GM21528 (cell line): Measurements from ENCODE around the gene HNRNPDL.
A peak's percentile ranks its signal among the peaks of the same experiment; 100 is the strongest.
"Not testable (repeated sequence)": the region's sequence is repeated elsewhere in the genome, so short reads cannot be mapped to it uniquely, and the experiment has no call there.

Experiments
- ATAC-seq: cut with Tn5 transposase; IDR thresholded peaks from one replicate; pipeline ENCODE4 v1.9.1; 2021; ENCODE audit warnings: mild to moderate bottlenecking, moderate library complexity; ENCODE audit not compliant: unreplicated experiment, low FRiP score

HNRNPDL gene

GRCh38 chr4:82430193-82430963, at the start of gene HNRNPDL, which contains the start of gene ENOPH1:
HNRNPDL (minus strand) TSS chr4:82430462; CDS start chr4:82429690, 772 bp downstream.
ENOPH1 (plus strand) TSS chr4:82430590; CDS start chr4:82430830, 240 bp downstream.
- peak; percentile 78 for ATAC-seq

DNA sequence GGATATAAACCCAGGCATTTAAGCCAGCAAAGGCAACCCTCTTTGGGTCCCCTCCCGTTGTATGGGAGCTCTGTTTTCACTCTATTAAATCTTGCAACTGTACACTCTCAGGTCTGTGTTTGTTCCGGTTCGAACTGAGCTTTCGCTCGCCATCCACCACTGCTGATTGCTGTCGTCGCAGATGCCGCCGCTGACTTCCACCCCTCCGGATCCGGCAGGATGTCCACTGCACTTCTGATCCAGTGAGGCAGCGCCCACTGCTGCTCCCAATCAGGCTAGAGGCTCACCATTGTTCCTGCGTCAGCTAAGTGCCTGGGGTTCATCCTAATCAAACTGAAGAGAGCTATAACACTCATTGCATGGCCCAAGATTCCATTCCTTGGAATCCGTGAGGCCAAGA, 49.3 kb upstream of the HNRNPDL start:
- ATAC-seq: no peak

GRCh38 chr4:82477469-82477868, 47.2 kb upstream of the HNRNPDL start:
- not testable (repeated sequence) for ATAC-seq

GRCh38 chr4:82475931-82476330, 45.7 kb upstream of the HNRNPDL start:
- not testable (repeated sequence) for ATAC-seq

DNA sequence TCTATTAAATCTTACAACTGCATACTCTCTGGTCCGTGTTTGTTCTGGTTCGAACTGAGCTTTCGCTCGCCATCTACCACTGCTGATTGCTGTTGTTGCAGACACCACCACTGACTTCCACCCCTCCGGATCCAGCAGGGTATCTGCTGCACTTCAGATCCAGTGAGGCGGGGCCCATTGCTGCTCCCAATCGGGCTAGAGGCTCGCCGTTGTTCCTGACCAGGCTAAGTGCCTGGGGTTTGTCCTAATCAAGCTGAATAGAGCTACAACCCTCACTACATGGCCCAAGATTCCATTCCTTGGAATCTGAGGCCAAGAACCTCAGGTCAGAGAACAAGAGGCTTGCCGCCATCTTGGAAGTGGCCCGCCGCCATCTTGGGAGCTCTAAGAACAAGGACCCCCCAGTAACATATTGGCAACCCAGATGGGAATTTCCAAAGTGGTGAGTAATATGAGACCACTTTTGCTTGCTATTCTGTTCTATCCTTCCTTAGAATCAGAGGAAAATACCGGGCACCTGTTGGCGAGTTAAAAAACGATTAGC, 43.4 kb upstream of the HNRNPDL start:
- no peak for ATAC-seq

DNA sequence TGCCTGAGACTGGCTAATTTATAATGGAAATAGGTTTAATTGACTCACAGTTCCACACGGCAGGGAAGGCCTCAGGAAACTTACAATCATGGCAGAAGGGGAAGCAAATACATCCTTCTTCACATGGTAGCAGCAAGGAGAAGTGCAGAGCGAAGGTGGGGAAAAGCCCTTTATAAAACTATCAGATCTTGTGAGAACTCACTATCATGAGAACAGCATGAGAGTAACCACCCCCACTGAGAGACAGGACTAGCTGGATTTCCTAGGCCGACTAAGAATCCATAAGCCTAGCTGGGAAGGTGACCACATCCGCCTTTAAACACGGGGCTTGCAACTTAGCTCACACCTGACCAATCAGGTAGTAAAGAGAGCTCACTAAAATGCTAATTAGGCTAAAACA, 42.8 kb upstream of the HNRNPDL start:
- ATAC-seq: not testable (repeated sequence)

DNA sequence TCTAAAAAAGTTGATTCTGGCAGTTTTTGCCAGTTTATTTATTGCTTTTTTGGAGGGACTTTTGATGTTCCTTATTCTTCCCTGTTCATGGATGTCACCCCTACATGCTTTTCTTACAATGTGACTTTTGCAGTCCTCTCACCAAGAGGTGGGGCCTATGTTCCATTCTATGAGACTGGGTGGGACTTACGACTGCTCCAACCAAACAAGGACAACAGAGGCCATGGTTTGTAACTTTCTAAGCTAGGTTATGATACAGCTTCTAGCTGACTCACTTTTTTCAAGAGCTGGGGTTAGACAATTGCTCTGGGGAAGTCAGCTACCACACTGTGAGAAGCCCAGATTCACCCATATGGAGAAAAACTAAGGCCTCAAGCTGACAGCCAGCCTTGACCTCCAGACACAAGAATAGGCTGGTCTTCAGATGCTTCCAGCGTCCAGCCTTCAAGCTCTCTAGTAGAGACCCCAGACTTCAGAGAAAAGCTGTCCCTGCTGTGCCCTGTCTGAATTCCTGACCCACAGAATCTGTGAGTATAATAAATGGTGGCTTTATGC, 39.6 kb upstream of the HNRNPDL start:
- ATAC-seq: no peak

- ATAC-seq: no peak
Observed at GRCh38 chr4:82467471-82467870, 37.2 kb upstream of the HNRNPDL start.

GRCh38 chr4:82463221-82463620, 33.0 kb upstream of the HNRNPDL start:
- no peak for ATAC-seq

- ATAC-seq: peak; percentile 74
Observed at GRCh38 chr4:82462415-82462831, 32.2 kb upstream of the HNRNPDL start.

DNA sequence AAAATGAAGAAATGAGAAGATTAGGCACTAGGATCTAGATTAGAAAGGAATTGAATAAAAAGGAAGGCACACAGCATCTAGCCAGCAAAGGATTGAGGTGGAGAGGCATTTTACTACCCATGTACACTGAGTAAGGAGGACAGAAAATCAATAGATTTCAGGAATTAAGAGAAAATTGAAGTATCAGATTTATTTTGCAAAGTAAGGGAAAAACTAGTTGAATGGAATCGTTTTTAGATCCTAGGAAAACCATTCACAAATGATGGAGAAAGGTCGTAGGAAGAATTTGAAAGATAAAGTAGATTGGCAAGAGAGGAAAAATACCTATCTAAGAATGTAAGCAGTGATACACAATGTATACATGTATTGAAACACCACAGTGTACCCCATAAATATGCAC, 31.4 kb upstream of the HNRNPDL start:
- no peak for ATAC-seq

GRCh38 chr4:82458729-82459128, 28.5 kb upstream of the HNRNPDL start:
- ATAC-seq: no peak

DNA sequence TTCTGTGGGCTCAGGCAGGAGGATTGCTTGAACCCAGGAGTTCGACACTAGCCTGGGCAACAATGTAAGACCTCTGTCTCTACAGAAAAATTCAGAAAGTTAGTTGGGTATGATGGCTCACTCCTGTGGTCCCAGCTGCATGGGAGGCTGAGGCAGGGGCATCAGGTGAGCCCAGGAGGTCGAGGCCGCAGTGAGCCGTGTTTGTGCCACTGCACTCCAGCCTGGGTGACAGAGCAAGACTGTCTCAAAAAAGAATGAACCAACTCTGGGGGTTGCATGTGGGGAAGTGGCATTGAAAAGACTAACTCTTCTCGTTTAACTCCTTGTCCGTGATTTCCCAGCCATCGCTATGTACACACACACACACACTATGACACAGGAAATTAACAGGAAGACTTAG, 27.0 kb upstream of the HNRNPDL start:
- ATAC-seq: no peak

- ATAC-seq: no peak
Observed at GRCh38 chr4:82452026-82452425, 21.8 kb upstream of the HNRNPDL start.

GRCh38 chr4:82450966-82451755, 20.9 kb upstream of the HNRNPDL start:
- ATAC-seq: no peak

GRCh38 chr4:82447886-82448285, 17.6 kb upstream of the HNRNPDL start:
- ATAC-seq: no peak

GRCh38 chr4:82439088-82439487, 8.8 kb upstream of the HNRNPDL start:
- ATAC-seq: no peak

DNA sequence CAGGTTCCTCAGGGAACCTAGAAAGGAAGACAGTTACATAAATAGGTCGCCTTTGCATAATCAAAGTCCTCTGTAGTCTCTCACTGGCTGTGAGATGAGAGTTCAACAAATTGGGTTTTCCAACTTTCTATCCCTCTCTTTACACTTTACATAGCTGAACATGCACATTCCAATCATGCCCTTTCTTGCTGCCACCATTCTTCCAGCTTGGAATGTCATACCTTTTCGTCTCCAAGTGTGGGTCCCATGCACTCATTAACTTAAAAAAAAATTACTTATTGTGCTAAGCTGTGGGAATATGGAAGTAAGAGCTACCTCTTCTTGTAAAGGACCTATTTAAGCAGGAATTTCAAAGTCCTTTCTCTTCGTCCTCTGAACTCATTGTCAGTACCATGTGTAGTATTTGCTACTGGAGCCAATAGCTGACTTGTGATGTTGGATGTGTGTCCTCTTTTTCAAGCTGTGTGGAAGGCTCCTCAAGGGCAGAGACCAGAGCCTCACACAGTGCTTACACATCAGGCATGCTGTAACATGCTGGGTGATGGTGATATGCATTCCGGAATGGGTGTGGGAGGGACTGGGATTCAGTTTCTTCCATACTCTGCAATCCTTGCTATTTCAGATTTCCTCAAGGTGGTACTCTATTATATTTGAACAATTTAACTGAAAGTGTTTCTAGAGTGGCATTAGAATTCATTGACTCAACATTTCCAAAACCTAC, 7.2 kb upstream of the HNRNPDL start:
- no peak for ATAC-seq

GRCh38 chr4:82436780-82437179, 6.5 kb upstream of the HNRNPDL start:
- no peak for ATAC-seq

DNA sequence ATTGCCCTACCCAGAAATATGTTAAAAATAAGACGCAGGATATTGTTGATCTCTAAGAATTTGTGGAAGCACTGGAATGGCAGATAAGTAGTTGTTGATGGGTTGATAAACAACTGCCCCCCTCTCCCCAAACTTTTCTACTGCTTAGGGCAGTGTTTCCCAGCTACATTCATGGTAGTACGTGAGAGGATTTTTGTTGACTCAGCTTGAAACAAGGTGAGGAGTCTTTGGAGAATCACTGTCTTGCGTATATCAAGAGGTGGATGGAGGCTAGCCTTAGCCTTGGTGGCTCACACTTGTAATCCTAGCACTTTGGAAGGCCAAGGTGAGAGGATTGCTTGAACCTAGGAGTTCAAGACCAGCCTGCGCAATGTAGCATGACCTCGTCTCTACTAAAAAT, 5.9 kb upstream of the HNRNPDL start:
- no peak for ATAC-seq
